OCI-LY1 (cell line): ENCODE measurements around the gene GON4L.

ENCODE experiments used
- H2AFZ ChIP-seq: fragments of 200-600 bp; sonication (generic), shearing (Covaris generic); 2 replicates; pipeline ENCODE4 v1.6.0; 2014; ENCODE audit warnings: antibody characterized with exemption, mild to moderate bottlenecking, low read length
- H3F3A ChIP-seq: fragments of 200-600 bp; sonication (generic), shearing (Covaris generic); 2 replicates; pipeline ENCODE4 v1.6.0; 2014; ENCODE audit warnings: mild to moderate bottlenecking, antibody characterized with exemption, low read length, moderate library complexity; ENCODE audit not compliant: insufficient read depth
- H3K27ac ChIP-seq: fragments of 200-600 bp; sonication (generic); 2 replicates; pipeline ENCODE4 v1.5.1; 2014; ENCODE audit warnings: low read length, mixed run types, mild to moderate bottlenecking, low read depth; ENCODE audit not compliant: poor library complexity, severe bottlenecking
- H3K27me3 ChIP-seq: fragments of 200-600 bp; sonication (generic); 2 replicates; pipeline ENCODE4 v1.6.0; 2014; ENCODE audit warnings: antibody characterized with exemption, mild to moderate bottlenecking, low read length, moderate library complexity; ENCODE audit not compliant: insufficient read depth
- H3K36me3 ChIP-seq: fragments of 200-600 bp; sonication (generic); 2 replicates; pipeline ENCODE4 v1.6.1; 2014; ENCODE audit warnings: mild to moderate bottlenecking, antibody characterized with exemption, low read length, moderate library complexity, mixed read lengths; ENCODE audit not compliant: insufficient read depth
- H3K4me1 ChIP-seq: fragments of 200-600 bp; sonication (generic); 2 replicates; pipeline ENCODE4 v1.5.1; 2014; ENCODE audit warnings: mild to moderate bottlenecking, low read length, moderate library complexity; ENCODE audit not compliant: insufficient read depth, severe bottlenecking
- H3K4me2 ChIP-seq: fragments of 200-600 bp; sonication (generic), shearing (Covaris generic); 2 replicates; pipeline ENCODE4 v1.6.1; 2014; ENCODE audit warnings: low read length
- H3K4me3 ChIP-seq: fragments of 200-600 bp; sonication (generic); 2 replicates; pipeline ENCODE4 v1.5.1; 2014; ENCODE audit warnings: low read length, low read depth, mild to moderate bottlenecking, mixed read lengths; ENCODE audit not compliant: poor library complexity, severe bottlenecking
- H3K79me2 ChIP-seq: fragments of 200-600 bp; shearing (Covaris generic); 2 replicates; pipeline ENCODE4 v1.6.1; 2016; ENCODE audit warnings: mixed run types, low read length, mixed read lengths; ENCODE audit not compliant: insufficient read depth
- H3K9ac ChIP-seq: fragments of 200-600 bp; sonication (generic), shearing (Covaris generic); 2 replicates; pipeline ENCODE4 v1.6.1; 2014; ENCODE audit warnings: mild to moderate bottlenecking, low read length, mixed read lengths
- H3K9me2 ChIP-seq: fragments of 200-600 bp; sonication (generic), shearing (Covaris generic); 2 replicates; pipeline ENCODE4 v1.6.1; 2014; ENCODE audit warnings: low read depth, mild to moderate bottlenecking, low read length, mixed read lengths
- H3K9me3 ChIP-seq: fragments of 200-600 bp; shearing (Covaris generic); 2 replicates; pipeline ENCODE4 v1.6.1; 2014; ENCODE audit warnings: low read length, mixed read lengths
- H4K20me1 ChIP-seq: fragments of 200-600 bp; sonication (generic), shearing (Covaris generic); 2 replicates; pipeline ENCODE4 v1.6.0; 2016; ENCODE audit warnings: mild to moderate bottlenecking, low read length; ENCODE audit not compliant: insufficient read depth
- EZH2 ChIP-seq: fragments of 200-600 bp; sonication (generic), shearing (Covaris generic); IDR thresholded peaks from 2 replicates; pipeline ENCODE4 v1.8.0; 2017; ENCODE audit warnings: borderline replicate concordance, mixed run types, mild to moderate bottlenecking, antibody characterized with exemption, low read length, moderate library complexity, mixed read lengths
- TF ChIP-seq, protein P1 (sequence below): fragments of 200-600 bp; sonication (generic), shearing (Covaris generic); IDR thresholded peaks from 2 replicates; pipeline ENCODE4 v1.5.1; 2017; ENCODE audit warnings: mild to moderate bottlenecking, antibody characterized with exemption, low read length, moderate library complexity, mixed read lengths

GON4L gene, protein sequence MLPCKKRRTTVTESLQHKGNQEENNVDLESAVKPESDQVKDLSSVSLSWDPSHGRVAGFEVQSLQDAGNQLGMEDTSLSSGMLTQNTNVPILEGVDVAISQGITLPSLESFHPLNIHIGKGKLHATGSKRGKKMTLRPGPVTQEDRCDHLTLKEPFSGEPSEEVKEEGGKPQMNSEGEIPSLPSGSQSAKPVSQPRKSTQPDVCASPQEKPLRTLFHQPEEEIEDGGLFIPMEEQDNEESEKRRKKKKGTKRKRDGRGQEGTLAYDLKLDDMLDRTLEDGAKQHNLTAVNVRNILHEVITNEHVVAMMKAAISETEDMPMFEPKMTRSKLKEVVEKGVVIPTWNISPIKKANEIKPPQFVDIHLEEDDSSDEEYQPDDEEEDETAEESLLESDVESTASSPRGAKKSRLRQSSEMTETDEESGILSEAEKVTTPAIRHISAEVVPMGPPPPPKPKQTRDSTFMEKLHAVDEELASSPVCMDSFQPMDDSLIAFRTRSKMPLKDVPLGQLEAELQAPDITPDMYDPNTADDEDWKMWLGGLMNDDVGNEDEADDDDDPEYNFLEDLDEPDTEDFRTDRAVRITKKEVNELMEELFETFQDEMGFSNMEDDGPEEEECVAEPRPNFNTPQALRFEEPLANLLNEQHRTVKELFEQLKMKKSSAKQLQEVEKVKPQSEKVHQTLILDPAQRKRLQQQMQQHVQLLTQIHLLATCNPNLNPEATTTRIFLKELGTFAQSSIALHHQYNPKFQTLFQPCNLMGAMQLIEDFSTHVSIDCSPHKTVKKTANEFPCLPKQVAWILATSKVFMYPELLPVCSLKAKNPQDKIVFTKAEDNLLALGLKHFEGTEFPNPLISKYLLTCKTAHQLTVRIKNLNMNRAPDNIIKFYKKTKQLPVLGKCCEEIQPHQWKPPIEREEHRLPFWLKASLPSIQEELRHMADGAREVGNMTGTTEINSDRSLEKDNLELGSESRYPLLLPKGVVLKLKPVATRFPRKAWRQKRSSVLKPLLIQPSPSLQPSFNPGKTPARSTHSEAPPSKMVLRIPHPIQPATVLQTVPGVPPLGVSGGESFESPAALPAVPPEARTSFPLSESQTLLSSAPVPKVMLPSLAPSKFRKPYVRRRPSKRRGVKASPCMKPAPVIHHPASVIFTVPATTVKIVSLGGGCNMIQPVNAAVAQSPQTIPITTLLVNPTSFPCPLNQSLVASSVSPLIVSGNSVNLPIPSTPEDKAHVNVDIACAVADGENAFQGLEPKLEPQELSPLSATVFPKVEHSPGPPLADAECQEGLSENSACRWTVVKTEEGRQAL (N-terminal part only)

DNA sequence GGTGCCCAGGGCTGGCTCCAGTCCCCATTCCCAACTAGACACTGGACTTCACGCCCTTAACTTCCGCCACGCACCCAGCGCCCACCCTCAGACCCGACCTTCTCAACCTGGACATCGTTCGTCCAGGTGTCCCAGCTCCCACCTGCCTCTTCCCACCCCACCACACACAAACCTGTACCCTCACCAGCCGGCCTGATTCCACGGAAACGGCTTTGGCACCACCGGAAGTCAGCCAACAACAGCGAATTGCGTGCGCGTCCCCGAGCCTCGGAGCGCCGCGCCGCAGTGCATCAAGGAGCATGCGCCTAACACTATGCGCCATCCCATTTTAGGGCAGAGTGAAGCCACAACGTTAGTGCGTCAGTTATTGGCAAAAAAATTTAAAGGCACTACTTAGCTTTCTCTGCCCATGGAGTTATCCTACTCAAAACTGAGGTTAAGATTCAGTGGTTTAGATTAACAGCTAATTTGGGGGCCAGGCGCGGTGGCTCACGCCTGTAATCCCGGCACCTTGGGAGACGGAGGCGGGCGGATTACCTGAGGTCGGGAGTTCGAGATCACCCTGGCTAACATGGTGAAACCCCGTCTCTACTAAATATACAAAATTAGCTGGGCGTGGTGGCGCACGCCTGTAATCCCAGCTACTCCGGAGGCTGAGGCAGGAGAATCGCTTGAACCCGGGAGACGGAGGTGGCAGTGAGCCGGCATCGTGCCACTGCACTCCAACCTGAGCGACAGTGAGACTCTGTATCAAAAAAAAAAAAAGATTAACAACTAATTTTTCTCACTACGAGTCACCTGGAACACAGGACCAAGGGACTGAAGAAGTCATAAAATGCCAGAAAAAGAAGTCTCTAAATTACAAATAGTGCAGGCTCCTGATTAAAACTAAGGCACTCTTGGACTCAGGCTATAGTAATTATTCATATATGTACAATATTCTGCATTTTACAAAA lies at the start of gene GON4L:
GON4L (minus strand) TSS at position 240 of the 956 bp plus-strand sequence. CDS start 3,434 bp downstream, outside the sequence.
- Histone ChIP-seq H3K79me2 (peaks cover 11% of the 10 kb centered on the region), H3K36me3 (peaks cover 25% of the 10 kb centered on the region; the same call in 1 of the 2 replicates), H3K4me1 (peaks cover 41% of the 10 kb centered on the region), H3K9me3 (no peaks in the 10 kb centered on the region), H3F3A (peaks cover 11% of the 10 kb centered on the region), H3K27ac (peak within 1 kb of the TSS; percentile 86), H3K9me2 (no peaks in the 10 kb centered on the region), H3K4me3 (peak within 1 kb of the TSS; percentile 88), H4K20me1 (no peaks in the 10 kb centered on the region), H3K27me3 (no peaks in the 10 kb centered on the region), H3K4me2 (peak within 1 kb of the TSS; percentile 89), H2AFZ (peak within 1 kb of the TSS; percentile 30; the same call in 1 of the 2 replicates), H3K9ac (peak within 1 kb of the TSS; percentile 93)
- TF ChIP-seq EZH2: no peak
- TF ChIP-seq, protein P1, sequence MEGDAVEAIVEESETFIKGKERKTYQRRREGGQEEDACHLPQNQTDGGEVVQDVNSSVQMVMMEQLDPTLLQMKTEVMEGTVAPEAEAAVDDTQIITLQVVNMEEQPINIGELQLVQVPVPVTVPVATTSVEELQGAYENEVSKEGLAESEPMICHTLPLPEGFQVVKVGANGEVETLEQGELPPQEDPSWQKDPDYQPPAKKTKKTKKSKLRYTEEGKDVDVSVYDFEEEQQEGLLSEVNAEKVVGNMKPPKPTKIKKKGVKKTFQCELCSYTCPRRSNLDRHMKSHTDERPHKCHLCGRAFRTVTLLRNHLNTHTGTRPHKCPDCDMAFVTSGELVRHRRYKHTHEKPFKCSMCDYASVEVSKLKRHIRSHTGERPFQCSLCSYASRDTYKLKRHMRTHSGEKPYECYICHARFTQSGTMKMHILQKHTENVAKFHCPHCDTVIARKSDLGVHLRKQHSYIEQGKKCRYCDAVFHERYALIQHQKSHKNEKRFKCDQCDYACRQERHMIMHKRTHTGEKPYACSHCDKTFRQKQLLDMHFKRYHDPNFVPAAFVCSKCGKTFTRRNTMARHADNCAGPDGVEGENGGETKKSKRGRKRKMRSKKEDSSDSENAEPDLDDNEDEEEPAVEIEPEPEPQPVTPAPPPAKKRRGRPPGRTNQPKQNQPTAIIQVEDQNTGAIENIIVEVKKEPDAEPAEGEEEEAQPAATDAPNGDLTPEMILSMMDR: no peak

DNA sequence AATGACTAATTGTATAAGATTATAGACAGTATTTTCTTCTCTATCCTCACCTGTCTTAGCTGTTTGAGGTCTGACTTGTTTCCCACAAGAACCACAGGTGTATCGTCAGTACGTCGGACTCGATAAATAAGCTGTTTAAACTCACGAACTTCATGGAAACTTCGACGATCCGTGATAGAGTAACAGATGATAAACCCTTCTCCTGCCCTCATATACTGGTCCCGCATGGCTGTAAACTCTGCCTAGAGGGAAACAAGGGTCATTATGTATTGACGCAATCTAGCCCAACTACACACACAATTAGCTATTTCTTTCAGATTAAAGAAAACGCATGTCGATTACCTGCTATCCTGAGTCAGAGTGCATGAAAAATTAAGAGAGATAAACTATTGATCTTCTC lies 47.2 kb upstream of the GON4L start:
- Histone ChIP-seq H3K79me2 (no peaks in the 10 kb centered on the region), H3K4me1 (no peaks in the 10 kb centered on the region), H3K4me2 (no peak overlapping the region), H3K9me2 (no peaks in the 10 kb centered on the region), H3K4me3 (no peak overlapping the region), H3K27ac (no peak overlapping the region), H2AFZ (no peak overlapping the region), H3K36me3 (peaks cover 80% of the 10 kb centered on the region), H3K9me3 (no peaks in the 10 kb centered on the region), H3K9ac (no peak overlapping the region), H3K27me3 (no peaks in the 10 kb centered on the region), H3F3A (no peaks in the 10 kb centered on the region; the same call in 1 of the 2 replicates), H4K20me1 (no peaks in the 10 kb centered on the region)
- no peak for TF ChIP-seq EZH2
- TF ChIP-seq, protein P1: no peak
